ENCODE data around the gene MYCBP2. TPM values are rescaled to one million over a fixed set of nuclear protein-coding genes. Genes with fewer than 3 reads are reported as not detected.

The MYCBP2 gene
- total and polyA plus RNA-seq, 2 donors (not counting 1 experiment from before 2014, with no cell fraction given), result 32.5 to 95.9 TPM

DNA sequence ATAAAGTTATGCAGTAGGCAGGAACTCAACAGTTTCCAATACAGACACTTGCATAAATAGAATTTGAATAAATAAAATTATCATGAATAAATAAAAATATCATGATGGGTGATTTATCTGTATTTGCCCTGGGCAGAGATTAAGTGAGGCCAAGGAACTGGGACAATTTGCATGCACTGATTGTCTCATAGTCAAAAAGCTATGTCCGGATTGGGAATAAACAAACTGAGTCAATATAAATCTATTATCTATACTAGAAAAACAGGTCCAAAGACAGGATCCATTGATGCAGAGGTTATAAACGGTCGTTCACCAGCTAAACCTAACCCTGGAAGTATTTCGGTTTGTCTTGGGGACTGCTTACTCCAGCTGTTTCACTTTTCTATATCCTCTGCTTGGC is 273.7 kb downstream of the MYCBP2 start:
- Histone ChIP-seq H3K9ac (ENCODE audit: insufficient read depth, low read length) (no peak overlapping the region), H3K9me3 (ENCODE audit: control insufficient read depth, insufficient read depth, low read depth, low read length) (no peaks in the 10 kb centered on the region), H4K20me1 (ENCODE audit: control insufficient read depth, extremely low read depth, insufficient read depth, low read length) (no peaks in the 10 kb centered on the region), H3K79me2 (ENCODE audit: control insufficient read depth, insufficient read depth, low read length) (no peaks in the 10 kb centered on the region), H3K27ac (ENCODE audit: insufficient read depth, low read length) (no peak overlapping the region), H3K4me3 (replicated peaks in 1 of 4; ENCODE audit: control extremely low read depth in 1 of 4, insufficient read depth in 1 of 4, low read depth in 3 of 4, low read length in 4 of 4) (no peak overlapping the region), H3K4me2 (ENCODE audit: extremely low read depth, insufficient read depth, low read length) (no peak overlapping the region), H3K36me3 (ENCODE audit: control insufficient read depth, insufficient read depth, low read length) (peaks cover 5% of the 10 kb centered on the region), H3K27me3 (ENCODE audit: control insufficient read depth, insufficient read depth, low read length) (no peaks in the 10 kb centered on the region), H2AFZ (ENCODE audit: low read length) (no peak overlapping the region), H3K4me1 (ENCODE audit: control insufficient read depth, extremely low read depth, insufficient read depth, low read length) (no peaks in the 10 kb centered on the region)
- TF ChIP-seq, protein P1, sequence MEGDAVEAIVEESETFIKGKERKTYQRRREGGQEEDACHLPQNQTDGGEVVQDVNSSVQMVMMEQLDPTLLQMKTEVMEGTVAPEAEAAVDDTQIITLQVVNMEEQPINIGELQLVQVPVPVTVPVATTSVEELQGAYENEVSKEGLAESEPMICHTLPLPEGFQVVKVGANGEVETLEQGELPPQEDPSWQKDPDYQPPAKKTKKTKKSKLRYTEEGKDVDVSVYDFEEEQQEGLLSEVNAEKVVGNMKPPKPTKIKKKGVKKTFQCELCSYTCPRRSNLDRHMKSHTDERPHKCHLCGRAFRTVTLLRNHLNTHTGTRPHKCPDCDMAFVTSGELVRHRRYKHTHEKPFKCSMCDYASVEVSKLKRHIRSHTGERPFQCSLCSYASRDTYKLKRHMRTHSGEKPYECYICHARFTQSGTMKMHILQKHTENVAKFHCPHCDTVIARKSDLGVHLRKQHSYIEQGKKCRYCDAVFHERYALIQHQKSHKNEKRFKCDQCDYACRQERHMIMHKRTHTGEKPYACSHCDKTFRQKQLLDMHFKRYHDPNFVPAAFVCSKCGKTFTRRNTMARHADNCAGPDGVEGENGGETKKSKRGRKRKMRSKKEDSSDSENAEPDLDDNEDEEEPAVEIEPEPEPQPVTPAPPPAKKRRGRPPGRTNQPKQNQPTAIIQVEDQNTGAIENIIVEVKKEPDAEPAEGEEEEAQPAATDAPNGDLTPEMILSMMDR (conservative IDR thresholded peaks at IDR 0.05 in 1 of 2, IDR thresholded peaks at IDR 0.05 in 1 of 2; ENCODE audit: low read depth in 1 of 2, low read length in 2 of 2), result no peak
- no peak for TF ChIP-seq EZH2 (IDR thresholded peaks at IDR 0.05; ENCODE audit: low read length, missing control alignments)
- no peak for DNase-seq (ENCODE audit: low read depth in 2 of 2)

DNA sequence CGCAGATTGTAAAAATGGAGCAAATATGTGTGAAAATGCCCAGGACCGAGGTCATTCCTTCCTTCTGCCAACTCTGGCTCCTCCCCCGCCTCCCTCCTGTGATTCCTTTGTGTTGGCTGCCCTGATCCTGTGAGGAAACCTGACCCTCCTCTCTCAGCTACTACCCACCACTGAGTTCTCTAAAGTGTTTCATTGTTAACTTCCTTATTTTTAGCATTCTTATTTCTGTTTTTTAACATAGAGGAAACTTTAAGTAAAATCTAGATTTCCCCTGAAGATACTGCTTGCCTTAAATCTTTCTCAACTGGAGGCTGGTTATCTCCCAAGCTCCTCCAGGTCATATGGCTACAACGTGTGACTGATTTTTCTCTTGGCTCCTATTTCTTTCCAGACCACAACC is 278.2 kb downstream of the MYCBP2 start:
- H3K79me2 ChIP-seq (ENCODE audit: control insufficient read depth, insufficient read depth, low read length), result no peaks in the 10 kb centered on the region
- H3K27me3 ChIP-seq (ENCODE audit: control insufficient read depth, insufficient read depth, low read length), result no peaks in the 10 kb centered on the region
- H2AFZ ChIP-seq (ENCODE audit: low read length), result no peak overlapping the region
- H4K20me1 ChIP-seq (ENCODE audit: control insufficient read depth, extremely low read depth, insufficient read depth, low read length), result no peaks in the 10 kb centered on the region
- TF ChIP-seq EZH2 (IDR thresholded peaks at IDR 0.05; ENCODE audit: low read length, missing control alignments), result no peak
- TF ChIP-seq, protein P1 (conservative IDR thresholded peaks at IDR 0.05 in 1 of 2, IDR thresholded peaks at IDR 0.05 in 1 of 2; ENCODE audit: low read depth in 1 of 2, low read length in 2 of 2), result no peak
- H3K4me3 ChIP-seq (replicated peaks in 1 of 4; ENCODE audit: control extremely low read depth in 1 of 4, insufficient read depth in 1 of 4, low read depth in 3 of 4, low read length in 4 of 4), result no peak overlapping the region
- no peak overlapping the region for H3K27ac ChIP-seq (ENCODE audit: insufficient read depth, low read length)
- no peak overlapping the region for H3K9ac ChIP-seq (ENCODE audit: insufficient read depth, low read length)
- peaks cover 3% of the 10 kb centered on the region for H3K36me3 ChIP-seq (ENCODE audit: control insufficient read depth, insufficient read depth, low read length)
- H3K9me3 ChIP-seq (ENCODE audit: control insufficient read depth, insufficient read depth, low read depth, low read length), result no peaks in the 10 kb centered on the region
- no peak for DNase-seq (ENCODE audit: low read depth in 2 of 2)
- no peaks in the 10 kb centered on the region for H3K4me1 ChIP-seq (ENCODE audit: control insufficient read depth, extremely low read depth, insufficient read depth, low read length)
- H3K4me2 ChIP-seq (ENCODE audit: extremely low read depth, insufficient read depth, low read length), result no peak overlapping the region

DNA sequence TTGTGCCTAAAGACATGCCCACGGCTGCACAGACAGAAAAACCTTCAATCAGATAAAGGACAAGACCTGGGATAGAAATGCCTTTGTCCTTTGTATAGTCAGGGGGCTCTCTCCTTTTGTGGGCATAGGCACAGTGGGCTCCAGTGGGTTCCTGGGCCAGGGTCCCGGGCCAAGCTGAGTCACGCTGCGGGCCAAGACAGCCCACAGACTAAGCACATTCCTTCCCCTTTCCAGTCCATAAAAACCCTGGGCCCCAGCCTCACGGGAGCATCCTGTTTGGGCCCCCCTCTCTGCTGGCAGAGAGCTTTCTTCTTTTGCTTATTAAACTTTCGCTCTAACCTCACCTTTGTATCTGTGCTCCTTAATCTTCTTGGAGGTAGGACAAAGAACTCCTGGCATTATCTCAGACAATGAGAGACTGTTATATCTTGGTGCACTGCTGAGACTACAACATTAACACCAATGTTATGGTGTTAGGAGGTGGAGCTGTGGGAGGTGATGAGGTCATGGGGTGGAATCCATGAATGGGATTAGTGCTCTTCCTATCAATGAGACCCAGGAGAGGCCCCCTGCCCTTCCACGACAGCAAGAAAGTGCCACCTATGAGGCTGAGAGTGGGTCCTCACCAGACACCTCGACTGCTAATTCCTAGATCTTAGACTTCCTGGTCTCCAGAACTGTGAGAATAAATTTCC is 279.1 kb downstream of the MYCBP2 start:
- no peaks in the 10 kb centered on the region for H3K27me3 ChIP-seq (ENCODE audit: control insufficient read depth, insufficient read depth, low read length)
- H3K9me3 ChIP-seq (ENCODE audit: control insufficient read depth, insufficient read depth, low read depth, low read length), result no peaks in the 10 kb centered on the region
- H2AFZ ChIP-seq (ENCODE audit: low read length), result no peak overlapping the region
- H3K4me3 ChIP-seq (replicated peaks in 1 of 4; ENCODE audit: control extremely low read depth in 1 of 4, insufficient read depth in 1 of 4, low read depth in 3 of 4, low read length in 4 of 4), result no peak overlapping the region
- H4K20me1 ChIP-seq (ENCODE audit: control insufficient read depth, extremely low read depth, insufficient read depth, low read length), result no peaks in the 10 kb centered on the region
- TF ChIP-seq, protein P1 (conservative IDR thresholded peaks at IDR 0.05 in 1 of 2, IDR thresholded peaks at IDR 0.05 in 1 of 2; ENCODE audit: low read depth in 1 of 2, low read length in 2 of 2), result no peak
- no peak for TF ChIP-seq EZH2 (IDR thresholded peaks at IDR 0.05; ENCODE audit: low read length, missing control alignments)
- no peak overlapping the region for H3K27ac ChIP-seq (ENCODE audit: insufficient read depth, low read length)
- no peak overlapping the region for H3K9ac ChIP-seq (ENCODE audit: insufficient read depth, low read length)
- no peak overlapping the region for H3K4me2 ChIP-seq (ENCODE audit: extremely low read depth, insufficient read depth, low read length)
- H3K4me1 ChIP-seq (ENCODE audit: control insufficient read depth, extremely low read depth, insufficient read depth, low read length), result no peaks in the 10 kb centered on the region
- no peaks in the 10 kb centered on the region for H3K79me2 ChIP-seq (ENCODE audit: control insufficient read depth, insufficient read depth, low read length)
- peaks cover 3% of the 10 kb centered on the region for H3K36me3 ChIP-seq (ENCODE audit: control insufficient read depth, insufficient read depth, low read length)
- DNase-seq (ENCODE audit: low read depth in 2 of 2), result no peak

Measured in fibroblast of lung (primary cell).